NCI-H128 (cell line): ENCODE data around the gene BRD1.
"Not testable (repeated sequence)": the region's sequence is repeated elsewhere in the genome, so short reads cannot be mapped to it uniquely, and the experiment has no call there.

ENCODE experiments used
- DNase-seq: peaks from one replicate; lab custom pipeline; 2025; ENCODE audit not compliant: unreplicated experiment; lab: John Stamatoyannopoulos, UW

BRD1 gene

GRCh38 chr22:49853981-49854831 is 26.5 kb upstream of the BRD1 start:
- DNase-seq, result no peak

DNA sequence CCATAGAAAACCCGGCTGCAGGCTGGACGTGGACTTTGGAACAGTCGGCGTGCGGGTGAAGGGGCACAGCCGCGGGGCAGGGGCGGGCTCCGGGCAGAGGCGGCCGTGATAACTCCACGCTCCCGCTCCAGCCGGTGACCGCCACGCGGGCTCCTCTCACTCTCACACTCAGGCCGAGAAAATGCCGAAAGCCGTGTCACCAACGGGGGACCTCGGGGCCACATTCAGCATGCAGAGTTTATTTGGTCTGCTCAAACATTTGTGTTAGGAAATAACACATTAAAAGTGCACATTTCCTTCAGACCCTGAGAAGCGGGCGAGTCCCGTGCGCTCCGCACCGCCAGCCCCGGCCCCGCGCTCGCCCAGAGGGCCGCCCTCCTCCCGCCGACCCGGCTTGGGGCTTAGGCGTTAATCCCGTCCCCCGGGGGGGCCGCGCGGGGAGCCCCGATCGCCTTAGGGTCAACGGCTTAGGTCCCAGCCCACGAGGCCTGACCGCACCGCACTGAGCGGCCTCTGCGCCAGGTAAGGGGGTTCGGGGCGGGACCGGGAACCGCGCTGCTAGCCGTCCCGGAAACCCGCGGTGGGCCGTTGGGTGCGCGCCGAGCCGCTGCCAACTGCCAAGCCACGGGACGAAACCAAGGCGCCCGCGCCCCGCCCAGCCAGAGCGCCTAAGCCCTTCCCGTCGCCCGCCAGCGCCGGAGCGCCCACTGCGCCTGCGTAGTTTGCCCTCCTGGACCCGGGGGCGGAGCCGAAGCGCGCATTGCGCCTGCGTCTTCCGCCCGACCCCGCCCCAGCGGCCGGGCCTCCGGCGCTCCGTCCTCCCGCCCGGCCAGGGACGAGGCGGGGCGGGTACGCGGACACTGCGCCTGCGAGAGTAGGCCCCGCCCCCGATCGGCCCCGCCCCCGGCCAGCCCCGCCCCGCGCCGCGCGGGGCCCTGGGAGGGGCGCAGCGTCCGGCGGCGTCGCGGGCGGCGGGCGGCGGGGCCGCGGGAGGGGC is 25.5 kb upstream of the BRD1 start, which contains the start of gene ZBED4:
Gene ZBED4 (plus strand): TSS at position 947 of the 997 bp plus-strand sequence. CDS start 29,819 bp downstream, outside the sequence.
- DNase-seq, result peak; percentile 91

DNA sequence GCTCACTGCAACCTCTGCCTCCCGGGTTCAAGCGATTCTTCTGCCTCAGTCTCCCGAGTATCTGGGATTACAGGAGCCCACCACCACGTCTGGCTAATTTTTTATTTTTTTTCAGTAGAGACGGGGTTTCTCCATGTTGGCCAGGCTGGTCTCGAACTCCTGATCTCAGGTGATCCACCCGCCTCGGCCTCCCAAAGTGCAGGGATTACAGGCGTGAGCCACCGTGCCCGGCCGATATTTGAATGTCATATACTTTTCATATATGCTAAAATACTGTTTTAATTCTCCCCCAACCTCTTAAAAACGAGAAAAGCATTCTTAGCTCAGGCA is 24.9 kb upstream of the BRD1 start:
- not testable (repeated sequence) for DNase-seq

GRCh38 chr22:49850959-49851802 is 23.5 kb upstream of the BRD1 start:
- no peak for DNase-seq

GRCh38 chr22:49850021-49850911 is 22.6 kb upstream of the BRD1 start:
- DNase-seq, result no peak

- no peak for DNase-seq
Observed at GRCh38 chr22:49849161-49850020, 21.7 kb upstream of the BRD1 start.

DNA sequence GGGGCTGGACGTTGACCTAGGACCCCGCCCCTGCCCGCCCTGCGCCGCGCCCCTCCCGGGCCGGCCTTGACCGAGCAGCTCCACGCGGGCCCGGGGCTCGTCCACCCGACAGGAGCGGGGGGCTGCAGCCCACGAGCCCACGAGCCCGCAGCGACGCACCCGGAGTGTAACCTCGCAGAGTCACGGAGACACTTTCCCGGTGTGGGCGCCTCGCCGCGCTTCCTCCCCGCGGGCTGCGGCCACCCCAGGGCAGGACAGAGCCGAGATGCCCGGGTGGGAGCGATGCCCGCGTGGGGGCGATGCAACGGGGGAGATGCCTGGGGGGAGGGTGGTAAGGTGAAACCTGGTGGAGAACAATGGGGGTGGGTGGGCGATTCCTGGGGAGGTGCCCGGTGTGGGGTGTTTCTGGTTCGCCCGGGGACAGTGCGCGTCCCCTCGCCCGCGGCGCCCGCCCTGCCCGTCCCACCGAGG is 21.1 kb upstream of the BRD1 start:
- DNase-seq, result no peak

GRCh38 chr22:49847751-49848689 is 20.3 kb upstream of the BRD1 start:
- DNase-seq, result no peak

DNA sequence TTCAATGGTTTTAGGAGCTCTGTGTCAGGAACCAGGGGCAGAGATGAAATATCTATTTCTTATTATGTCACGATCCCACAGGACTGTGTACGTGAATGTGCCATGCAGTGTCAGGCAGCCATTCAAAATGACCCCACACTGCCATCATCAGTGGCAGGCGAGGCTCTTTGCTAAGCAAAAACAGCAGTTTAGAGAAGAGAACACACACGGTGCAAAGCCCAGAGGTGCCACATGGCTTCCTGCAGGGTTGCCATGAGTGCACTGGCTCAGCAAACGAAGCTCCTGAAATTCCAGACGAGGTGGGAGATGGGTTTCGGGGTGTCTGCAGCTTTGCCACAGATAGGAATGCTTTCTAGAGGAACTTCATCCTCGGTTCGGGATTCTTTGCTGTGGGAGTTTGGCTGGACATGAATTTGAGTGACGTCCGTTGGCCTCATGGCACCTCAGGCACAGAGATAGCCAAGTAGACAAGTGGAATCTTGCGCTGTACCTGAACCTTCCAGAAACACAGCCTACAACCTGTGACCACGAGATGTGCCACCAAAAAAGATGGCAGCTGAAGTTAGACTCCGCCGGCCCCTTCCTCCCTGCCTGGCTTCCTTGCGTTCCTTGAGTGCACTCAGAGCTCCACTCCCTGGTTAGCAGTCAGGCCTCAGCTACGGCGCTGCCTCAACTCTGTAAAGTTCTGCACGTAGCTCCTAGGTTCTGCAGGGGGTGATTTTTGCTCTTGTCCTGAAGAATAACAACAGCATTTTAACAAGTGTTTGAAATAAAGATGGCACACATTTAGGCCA is 18.2 kb upstream of the BRD1 start:
- DNase-seq, result no peak

GRCh38 chr22:49845241-49845640 is 17.6 kb upstream of the BRD1 start:
- DNase-seq, result no peak

DNA sequence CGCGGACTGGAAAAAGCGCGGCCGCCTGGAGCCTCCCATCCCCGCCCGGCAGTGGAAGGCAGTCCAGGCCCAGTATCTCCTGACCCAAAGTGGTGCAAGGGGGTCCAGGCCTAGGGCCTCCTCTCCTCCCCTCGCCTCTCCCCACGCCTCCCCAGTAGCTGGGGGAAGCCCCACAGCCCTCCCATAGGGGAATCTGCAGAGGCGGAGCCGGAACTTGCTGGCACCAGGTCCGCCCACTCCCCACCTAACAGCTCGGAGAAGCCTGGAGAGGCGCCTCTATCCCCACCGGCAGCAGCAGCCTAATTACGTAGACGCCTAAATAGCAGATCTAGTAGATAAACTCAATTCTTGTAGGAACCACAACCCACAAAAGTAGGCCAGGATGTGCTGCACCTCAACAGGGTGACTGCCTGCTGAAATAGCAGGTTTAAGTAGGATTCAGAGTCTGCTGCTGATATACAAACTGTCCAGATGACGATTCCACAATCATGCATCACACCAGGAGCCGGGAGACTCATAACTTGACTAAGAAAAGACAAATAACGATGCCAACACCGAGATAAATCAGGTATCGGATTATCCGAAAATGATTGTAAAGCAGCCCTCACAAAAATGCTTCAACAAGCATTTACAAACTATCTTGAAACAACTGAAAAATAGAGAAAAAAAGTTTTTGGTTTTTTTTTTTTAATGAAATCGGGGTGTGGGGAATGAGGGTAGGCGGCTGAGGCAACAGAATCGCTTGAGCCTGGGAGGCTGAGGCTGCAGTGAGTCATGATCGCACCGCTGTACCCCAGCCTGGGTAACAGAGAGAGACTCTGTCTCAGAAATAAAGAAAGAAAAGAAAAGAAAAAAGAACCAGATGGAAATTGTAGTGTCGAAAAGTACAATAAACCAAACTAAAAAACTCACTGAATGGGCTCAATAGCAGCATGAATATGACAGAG is 11.4 kb upstream of the BRD1 start:
- no peak for DNase-seq

GRCh38 chr22:49833340-49834007 is 5.8 kb upstream of the BRD1 start:
- DNase-seq, result no peak

DNA sequence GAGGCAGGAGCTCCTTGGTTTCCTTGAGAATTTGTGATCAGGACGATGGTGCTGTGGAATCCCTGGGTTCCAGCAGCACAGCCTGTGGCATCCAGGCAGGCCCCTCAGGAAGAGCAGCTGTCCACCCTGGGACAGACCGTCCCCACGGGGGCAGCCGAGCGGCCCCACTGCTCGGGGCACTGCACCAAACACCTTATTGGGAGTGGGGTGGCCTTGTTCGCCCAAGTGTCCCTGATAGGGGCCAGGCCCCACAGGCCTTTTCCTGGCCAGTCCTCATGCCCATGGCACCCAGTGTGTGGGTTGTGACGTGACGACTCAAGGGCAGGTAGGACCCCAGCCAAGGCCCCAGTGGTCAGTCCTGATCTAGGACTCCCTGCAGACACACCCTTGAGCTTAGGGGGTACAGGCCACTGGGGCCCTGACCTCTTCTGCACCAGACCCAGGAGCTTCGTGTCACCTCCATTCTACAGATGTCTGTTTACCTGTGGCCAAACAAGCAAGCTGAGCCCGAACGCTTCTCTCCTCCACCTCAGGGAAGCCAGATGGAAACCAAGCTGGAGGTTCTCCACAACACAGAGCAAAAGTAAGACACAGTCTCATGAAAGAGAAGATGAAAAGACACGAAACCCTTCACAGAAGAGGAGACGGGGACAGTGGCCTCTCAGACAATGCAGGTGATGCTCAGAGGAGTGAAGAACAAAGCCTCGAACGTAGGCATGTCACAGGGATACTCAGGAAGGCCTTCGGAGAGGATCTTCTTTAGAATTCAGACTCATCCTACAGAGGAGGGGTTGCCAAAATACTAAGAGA is 1.6 kb upstream of the BRD1 start:
- no peak for DNase-seq

DNA sequence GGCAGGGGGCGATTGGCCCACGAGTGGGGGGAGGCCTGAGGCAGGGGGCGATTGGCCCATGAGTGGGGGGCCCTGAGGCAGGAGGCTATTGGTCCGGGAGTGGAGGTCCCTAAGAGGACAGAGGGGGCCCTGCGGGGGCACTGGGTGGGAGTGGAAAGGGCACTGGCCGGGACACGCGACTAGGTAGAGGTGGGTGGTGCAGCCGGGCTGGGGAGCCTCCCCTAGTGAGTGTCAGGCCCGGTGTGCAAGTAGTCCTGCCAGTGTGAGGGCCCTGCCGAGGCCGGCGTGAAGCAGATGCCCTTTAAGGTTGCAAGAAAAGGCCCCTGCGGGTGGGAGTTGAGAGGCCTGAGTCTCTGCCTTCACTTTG is 909 bp upstream of the BRD1 start:
- DNase-seq, result no peak
